IMR-90 (cell line): Measurements from ENCODE around the gene ANXA8. TPM values are rescaled to one million over a fixed set of nuclear protein-coding genes. Genes with fewer than 3 reads are reported as not detected.

ENCODE experiments used
- ATAC-seq: fragments of 200-7000 bp; cut with Tn5 transposase; 2 replicates; pipeline ENCODE4 v1.9.1; 2020; ENCODE audit warnings: low read depth, mild to moderate bottlenecking, moderate library complexity
- BruUV-seq: library from RNA; stranded (reverse); fragments of 400-500 nt; replicated peaks from 2 replicates; lab custom pipeline; 2021; lab: Mats Ljungman, UMichigan
- CTCF ChIA-PET: fragments of 300-600 bp; formaldehyde crosslinking; extraction: SDS; loops from one replicate; lab custom pipeline; 2021; ENCODE audit warnings: antibody characterized with exemption; lab: Yijun Ruan, JAX
- POLR2A ChIA-PET: fragments of 300-600 bp; sonication (Branson Sonifier 250); formaldehyde crosslinking; loops from one replicate; lab custom pipeline; 2022; ENCODE audit warnings: antibody characterized with exemption; ENCODE audit not compliant: unreplicated experiment; lab: Charles Lee
- DNase-seq: peaks from one replicate; pipeline ENCODE4 v3.0.0; 2013
- H2AFZ ChIP-seq: replicated peaks from 2 replicates; pipeline ENCODE3; 2013; ENCODE audit warnings: low read length, mild to moderate bottlenecking; ENCODE audit not compliant: poor library complexity
- H2AK5ac ChIP-seq: 2 replicates; pipeline ENCODE4 v1.6.1; 2013; ENCODE audit warnings: low read depth, low read length, inconsistent platforms
- H2AK9ac ChIP-seq: replicated peaks from 2 replicates; pipeline ENCODE3; 2013; ENCODE audit warnings: mild to moderate bottlenecking, low read depth, low read length, moderate library complexity; ENCODE audit not compliant: poor library complexity
- H2BK120ac ChIP-seq: 2 replicates; pipeline ENCODE4 v1.6.1; 2013; ENCODE audit warnings: low read depth, low read length, inconsistent platforms
- H2BK15ac ChIP-seq: 3 replicates; pipeline ENCODE4 v1.6.1; 2013; ENCODE audit warnings: low read depth, low read length, inconsistent platforms
- H2BK20ac ChIP-seq: 2 replicates; pipeline ENCODE4 v1.6.1; 2013; ENCODE audit warnings: low read depth, mild to moderate bottlenecking, inconsistent platforms, low read length, moderate library complexity
- H2BK5ac ChIP-seq: 2 replicates; pipeline ENCODE4 v1.6.1; 2013; ENCODE audit warnings: mild to moderate bottlenecking, low read depth, low read length, inconsistent platforms; ENCODE audit not compliant: poor library complexity, severe bottlenecking
- H3K14ac ChIP-seq: replicated peaks from 2 replicates; pipeline ENCODE4 v1.6.1; 2013; ENCODE audit warnings: low read depth, low read length, inconsistent platforms
- H3K18ac ChIP-seq: 2 replicates; pipeline ENCODE4 v1.6.1; 2013; ENCODE audit warnings: low read depth, low read length, control low read depth
- H3K23ac ChIP-seq: 2 replicates; pipeline ENCODE4 v1.6.1; 2013; ENCODE audit warnings: low read depth, low read length, inconsistent platforms
- H3K27ac ChIP-seq: 2 replicates; pipeline ENCODE4 v1.5.1; 2013; ENCODE audit warnings: mild to moderate bottlenecking, control low read depth, low read length; ENCODE audit not compliant: insufficient read depth
- H3K27me3 ChIP-seq: 2 replicates; pipeline ENCODE4 v1.6.1; 2013; ENCODE audit warnings: low read length; ENCODE audit not compliant: control insufficient read depth, insufficient read depth
- H3K36me3 ChIP-seq: 2 replicates; pipeline ENCODE4 v1.6.1; 2013; ENCODE audit warnings: low read length, mixed read lengths; ENCODE audit not compliant: control insufficient read depth, insufficient read depth
- H3K4ac ChIP-seq: 2 replicates; pipeline ENCODE4 v1.6.1; 2013; ENCODE audit warnings: low read depth, low read length, inconsistent platforms
- H3K4me1 ChIP-seq: 2 replicates; pipeline ENCODE4 v1.6.1; 2013; ENCODE audit warnings: low read length, mixed read lengths; ENCODE audit not compliant: control insufficient read depth, insufficient read depth
- H3K4me2 ChIP-seq: 2 replicates; pipeline ENCODE4 v1.6.1; 2013; ENCODE audit warnings: low read depth, mild to moderate bottlenecking, control low read depth, low read length, moderate library complexity
- H3K4me3 ChIP-seq: 2 replicates; pipeline ENCODE4 v1.5.1; 2013; ENCODE audit warnings: low read depth, mild to moderate bottlenecking, control low read depth, low read length, moderate library complexity; ENCODE audit not compliant: insufficient read depth
- H3K56ac ChIP-seq: 2 replicates; pipeline ENCODE4 v1.6.1; 2013; ENCODE audit warnings: low read length, inconsistent platforms; ENCODE audit not compliant: insufficient read depth; ENCODE audit errors: extremely low read depth
- H3K79me1 ChIP-seq, 2 experiments: 2 replicates each; pipeline ENCODE4 v1.6.1; 2013; ENCODE audit warnings: low read length in 2 of 2, inconsistent platforms in 1 of 2, low read depth in 1 of 2
- H3K9ac ChIP-seq: 2 replicates; pipeline ENCODE4 v1.6.1; 2013; ENCODE audit warnings: low read depth, low read length, control low read depth
- H3K9me1 ChIP-seq: 2 replicates; pipeline ENCODE4 v1.6.1; 2013; ENCODE audit warnings: low read length, inconsistent platforms; ENCODE audit not compliant: insufficient read depth
- H3K9me3 ChIP-seq: 2 replicates; pipeline ENCODE4 v1.6.1; 2013; ENCODE audit warnings: low read length; ENCODE audit not compliant: control insufficient read depth, insufficient read depth
- H4K20me1 ChIP-seq: 2 replicates; pipeline ENCODE4 v1.6.1; 2013; ENCODE audit warnings: low read length, inconsistent platforms; ENCODE audit not compliant: insufficient read depth
- H4K5ac ChIP-seq: 2 replicates; pipeline ENCODE4 v1.6.1; 2013; ENCODE audit warnings: mild to moderate bottlenecking, low read depth, low read length, control low read depth
- H4K8ac ChIP-seq, 2 experiments: 2 replicates each; pipeline ENCODE4 v1.6.1; 2013; ENCODE audit warnings: low read depth in 2 of 2, low read length in 2 of 2, control low read depth in 1 of 2, inconsistent platforms in 1 of 2
- H4K91ac ChIP-seq: 2 replicates; pipeline ENCODE4 v1.6.1; 2013; ENCODE audit warnings: low read depth, low read length, inconsistent platforms; ENCODE audit not compliant: insufficient read depth
- BHLHE40 ChIP-seq: fragments of 150-350 bp; IDR thresholded peaks from 2 replicates; pipeline ENCODE4 v1.6.1; 2016; ENCODE audit warnings: mild to moderate bottlenecking, low read depth, low read length
- CEBPB ChIP-seq: IDR thresholded peaks from 2 replicates; pipeline ENCODE4 v1.6.1; 2012; ENCODE audit warnings: low read depth, low read length, improper control_type of control experiment
- CHD1 ChIP-seq: IDR thresholded peaks from 2 replicates; pipeline ENCODE4 v1.6.1; 2012; ENCODE audit warnings: low read depth, low read length, improper control_type of control experiment
- CTCF ChIP-seq: conservative IDR thresholded peaks from 2 replicates; pipeline ENCODE4 v1.5.1; 2012; ENCODE audit warnings: mild to moderate bottlenecking, low read depth, low read length, improper control_type of control experiment
- FOS ChIP-seq: fragments of 150-350 bp; IDR thresholded peaks from 2 replicates; pipeline ENCODE4 v1.6.1; 2016; ENCODE audit warnings: low read depth, low read length
- MAFK ChIP-seq: IDR thresholded peaks from 2 replicates; pipeline ENCODE4 v1.6.1; 2012; ENCODE audit warnings: low read depth, low read length, improper control_type of control experiment
- MAZ ChIP-seq: IDR thresholded peaks from 2 replicates; pipeline ENCODE4 v1.6.1; 2012; ENCODE audit warnings: low read depth, mild to moderate bottlenecking, low read length, improper control_type of control experiment, moderate library complexity, borderline replicate concordance
- MXI1 ChIP-seq: IDR thresholded peaks from 2 replicates; pipeline ENCODE4 v1.6.1; 2012; ENCODE audit warnings: low read depth, mild to moderate bottlenecking, low read length, moderate library complexity, borderline replicate concordance
- NFE2L2 ChIP-seq: fragments of 150-350 bp; IDR thresholded peaks from 2 replicates; pipeline ENCODE4 v1.6.1; 2016; ENCODE audit warnings: low read depth, mild to moderate bottlenecking, low read length
- POLR2A ChIP-seq: IDR thresholded peaks from 2 replicates; pipeline ENCODE4 v1.6.1; 2012; ENCODE audit warnings: mild to moderate bottlenecking, low read depth, low read length
- RAD21 ChIP-seq: IDR thresholded peaks from 2 replicates; pipeline ENCODE4 v1.6.1; 2012; ENCODE audit warnings: low read length, improper control_type of control experiment
- RCOR1 ChIP-seq: IDR thresholded peaks from 2 replicates; pipeline ENCODE4 v1.6.1; 2012; ENCODE audit warnings: mild to moderate bottlenecking, low read length, improper control_type of control experiment; ENCODE audit not compliant: insufficient replicate concordance
- RFX5 ChIP-seq: IDR thresholded peaks from 2 replicates; pipeline ENCODE4 v1.8.0; 2012; ENCODE audit warnings: low read depth, mild to moderate bottlenecking, low read length, moderate library complexity
- USF2 ChIP-seq: fragments of 150-350 bp; IDR thresholded peaks from 2 replicates; pipeline ENCODE4 v1.6.1; 2017; ENCODE audit warnings: mild to moderate bottlenecking, antibody characterized with exemption, low read length, low read depth
- whole genome bisulfite sequencing, 2 experiments: methylation state at CpG; one replicate each; pipeline versions ENCODE4 v1.1.5 to v1.1.7; 2013; ENCODE audit warnings: missing lambda C conversion rate in 2 of 2; ENCODE audit not compliant: insufficient read length in 1 of 2; ENCODE audit errors: extremely low coverage in 2 of 2; 5-methylcytosine and 5-hydroxymethylcytosine counted together
- dilution Hi-C: fragments of 300-500 bp; cut with HindIII; formaldehyde crosslinking; loops from one replicate; pipeline ENCODE4 v1.14.3; 2018; ENCODE audit warnings: low sequenced_read_pairs; ENCODE audit not compliant: unreplicated experiment
- in situ Hi-C: fragments of 300-500 bp; cut with MboI; formaldehyde crosslinking; loops from 3 replicates; pipeline ENCODE4 v1.14.3; 2019; ENCODE audit warnings: low sequenced_read_pairs, inconsistent platforms, mixed read lengths
- intact Hi-C: fragments of 100-400 bp; cut with micrococcal nuclease; formaldehyde crosslinking; loops from 2 replicates; pipeline ENCODE4 v1.10.0; 2022
- polyA plus RNA-seq, 3 experiments: library from polyadenylated mRNA; depleted of rRNA; stranded (reverse); fragments of >200 nt; gene quantifications; 2 replicates each; pipeline ENCODE4 v1.2.3, GENCODE V29; 2012; ENCODE audit warnings: low replicate concordance in 1 of 3
- total RNA-seq: library from RNA; depleted of rRNA; stranded (reverse); fragments of >200 nt; gene quantifications from 2 replicates; pipeline ENCODE4 v1.2.3, GENCODE V29; 2012

Gene ANXA8
- total and polyA plus RNA-seq, 2 of the 4 experiments (the other 2 are of a cell fraction), result 0.90 to 1.1 TPM

- no peaks in the 10 kb centered on the region for H3K36me3 ChIP-seq
- no peak for TF ChIP-seq CEBPB
- no peak for TF ChIP-seq RAD21
- no peak for TF ChIP-seq MAZ
- TF ChIP-seq USF2, result no peak
- no peak for TF ChIP-seq MAFK
- no peak for TF ChIP-seq FOS
- no peak for TF ChIP-seq CHD1
- no peak for TF ChIP-seq RFX5
- no peak for TF ChIP-seq MXI1
- no peak for TF ChIP-seq RCOR1
- TF ChIP-seq POLR2A, result no peak
- TF ChIP-seq BHLHE40, result no peak
- no peak for TF ChIP-seq CTCF
- no peak for TF ChIP-seq NFE2L2
- H3K9me1 ChIP-seq, result no peaks in the 10 kb centered on the region; the same call in 1 of the 2 replicates
- H3K9ac ChIP-seq, result no peak overlapping the region
- no peak overlapping the region for H3K4ac ChIP-seq
- H3K4me1 ChIP-seq, result peaks cover 8% of the 10 kb centered on the region
- intact Hi-C loops (no loop called here), dilution Hi-C loops (no loop called here), in situ Hi-C loops (loop anchor here (25.0 kb wide), 1 partner anchor 882 kb away; no protein-coding TSS in a partner anchor)
- H3K9me3 ChIP-seq, result no peaks in the 10 kb centered on the region
- H2BK15ac ChIP-seq, result no peak overlapping the region
- no peak overlapping the region for H2BK120ac ChIP-seq
- POLR2A ChIA-PET, result no interaction called here
- H4K20me1 ChIP-seq, result no peaks in the 10 kb centered on the region
- no peak overlapping the region for H3K27ac ChIP-seq
- peaks cover 39% of the 10 kb centered on the region for H3K27me3 ChIP-seq
- H4K8ac ChIP-seq, result no peak overlapping the region
- no peak overlapping the region for H2AFZ ChIP-seq
- no peak overlapping the region for H2BK20ac ChIP-seq
- no TSS peak for BruUV-seq
- CTCF ChIA-PET, result no interaction called here
- no peak overlapping the region for H3K4me2 ChIP-seq
- no peak overlapping the region for H3K4me3 ChIP-seq
- H2BK5ac ChIP-seq, result no peak overlapping the region
- H2AK9ac ChIP-seq, result no peak overlapping the region
- H2AK5ac ChIP-seq, result no peak overlapping the region
- H3K18ac ChIP-seq, result no peak overlapping the region
- H3K79me1 ChIP-seq, result no peaks in the 10 kb centered on the region
- H4K5ac ChIP-seq, result no peak overlapping the region
- no peak overlapping the region for H3K56ac ChIP-seq
- no peak overlapping the region for H3K14ac ChIP-seq
- no peak for ATAC-seq
- no peak overlapping the region for H4K91ac ChIP-seq
- no CpG with 5 or more reads among the region's 4 CpGs for WGBS, 2 experiments
- no peak overlapping the region for H3K23ac ChIP-seq
- DNase-seq, result no peak
Measured at GRCh38 chr10:47418966-47419365, 64.9 kb downstream of the ANXA8 start.
